DMS79 treated with DMSO at 0.1 percent for 48 hours (cell line): ENCODE measurements around the gene SDHAF3.
"Not testable (repeated sequence)": the region's sequence is repeated elsewhere in the genome, so short reads cannot be mapped to it uniquely, and the experiment has no call there.

ENCODE experiments used
- DNase-seq: peaks from one replicate; lab custom pipeline; 2025; lab: John Stamatoyannopoulos, UW

The SDHAF3 gene

GRCh38 chr7:97126483-97127171 lies 9.1 kb downstream of the SDHAF3 start:
- no peak for DNase-seq

GRCh38 chr7:97128736-97129135 lies 11.2 kb downstream of the SDHAF3 start:
- no peak for DNase-seq

- DNase-seq = no peak
Measured at GRCh38 chr7:97130417-97131139, 13.1 kb downstream of the SDHAF3 start.

DNA sequence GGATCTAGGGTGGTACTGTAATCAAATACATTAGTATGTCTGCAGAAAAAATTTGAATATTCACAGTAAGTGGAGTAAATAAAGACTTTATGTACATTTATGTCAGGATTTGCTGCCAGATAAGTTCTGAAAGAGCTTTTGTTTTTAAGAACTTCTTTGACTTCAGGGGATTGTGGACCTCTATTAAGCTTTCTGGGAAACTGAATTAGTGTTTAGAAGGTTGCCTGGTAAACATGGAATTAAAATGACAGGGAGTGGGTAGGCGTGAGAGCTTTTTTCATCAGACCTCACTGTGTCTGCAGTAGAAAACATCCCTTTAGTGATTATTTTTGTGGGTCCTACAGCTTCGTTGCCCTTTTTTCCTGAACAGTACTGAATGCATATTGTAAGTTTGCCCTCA lies 15.7 kb downstream of the SDHAF3 start:
- DNase-seq = no peak

DNA sequence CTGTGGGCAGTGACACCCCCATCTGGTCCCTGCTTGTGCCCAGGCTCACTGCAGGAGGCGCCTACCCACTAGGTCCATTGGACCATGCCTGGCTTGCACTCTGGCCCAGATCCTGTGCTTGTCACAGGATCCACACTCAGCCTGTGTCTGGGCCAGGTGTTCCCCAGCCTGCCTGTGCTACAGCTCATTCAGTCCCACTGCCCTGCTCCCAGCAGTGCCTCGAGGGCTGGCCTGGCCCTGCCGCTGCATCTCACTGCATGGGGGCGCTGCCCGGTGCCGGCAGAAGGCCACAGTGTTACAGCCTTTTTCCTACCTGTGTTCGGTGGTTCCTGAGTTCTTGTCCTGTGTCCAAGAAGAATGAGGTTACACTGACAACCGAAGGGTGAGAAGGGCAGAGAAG lies 21.3 kb downstream of the SDHAF3 start:
- DNase-seq = no peak

DNA sequence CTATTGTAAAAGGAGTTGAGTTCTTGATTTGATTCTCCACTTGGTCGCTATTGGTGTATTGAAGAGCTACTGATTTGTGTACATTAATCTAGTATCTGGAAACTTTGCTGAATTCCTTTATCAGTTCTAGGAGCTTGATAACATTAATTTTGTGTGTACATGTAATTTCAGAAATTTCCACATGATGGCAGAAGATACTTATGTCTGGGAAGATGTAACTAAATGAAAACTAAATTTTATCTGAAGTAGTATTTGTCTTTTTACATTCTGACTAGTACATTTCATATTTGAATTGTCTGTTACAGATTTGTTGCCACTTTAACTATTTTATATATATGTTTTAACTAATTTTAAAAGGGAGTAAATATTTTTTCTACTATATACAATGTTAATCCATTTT lies 27.6 kb downstream of the SDHAF3 start:
- DNase-seq = peak; percentile 5

DNA sequence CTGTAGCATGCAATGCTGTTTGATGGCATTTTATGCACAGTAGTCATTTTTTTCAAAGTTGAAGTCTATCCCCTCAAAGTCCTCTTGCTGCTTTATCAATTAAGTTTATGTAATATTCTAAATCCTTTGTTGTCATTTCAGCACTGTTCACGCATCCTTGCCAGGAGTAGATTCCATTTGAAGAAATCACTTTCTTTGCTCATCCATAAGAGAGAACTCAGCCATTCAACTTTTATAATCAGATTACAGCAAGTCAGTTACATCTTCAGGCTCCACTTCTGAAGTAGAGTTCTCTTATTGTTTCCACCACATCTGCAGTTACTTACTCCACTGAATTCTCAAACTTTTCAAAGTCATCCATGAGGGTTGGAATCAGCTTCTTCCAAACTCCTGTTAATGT lies 32.3 kb downstream of the SDHAF3 start:
- DNase-seq = no peak

DNA sequence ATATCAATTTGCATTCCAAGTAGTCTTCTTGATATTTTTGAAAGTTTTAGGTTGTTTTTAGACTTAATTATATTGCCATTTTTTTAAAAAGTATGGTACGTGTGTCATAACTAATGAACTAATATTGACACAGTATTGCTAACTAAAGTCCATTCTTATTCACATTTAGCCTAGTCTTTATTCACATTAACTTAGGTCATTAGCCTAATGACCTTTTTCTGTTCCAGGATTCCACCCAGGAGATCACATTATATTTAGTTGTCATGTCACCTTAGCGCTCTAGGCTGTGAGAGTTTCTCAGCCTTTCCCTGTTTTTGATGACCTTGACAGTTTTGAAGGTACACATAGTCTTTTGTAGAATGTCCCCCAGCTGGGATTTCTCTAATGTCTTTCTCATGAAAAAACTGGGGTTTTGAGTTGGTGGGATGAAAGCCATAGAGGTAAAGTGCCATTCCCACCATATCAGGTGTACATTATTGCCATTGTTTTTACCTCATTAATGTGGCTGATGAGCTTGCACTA lies 38.5 kb downstream of the SDHAF3 start:
- no peak for DNase-seq

DNA sequence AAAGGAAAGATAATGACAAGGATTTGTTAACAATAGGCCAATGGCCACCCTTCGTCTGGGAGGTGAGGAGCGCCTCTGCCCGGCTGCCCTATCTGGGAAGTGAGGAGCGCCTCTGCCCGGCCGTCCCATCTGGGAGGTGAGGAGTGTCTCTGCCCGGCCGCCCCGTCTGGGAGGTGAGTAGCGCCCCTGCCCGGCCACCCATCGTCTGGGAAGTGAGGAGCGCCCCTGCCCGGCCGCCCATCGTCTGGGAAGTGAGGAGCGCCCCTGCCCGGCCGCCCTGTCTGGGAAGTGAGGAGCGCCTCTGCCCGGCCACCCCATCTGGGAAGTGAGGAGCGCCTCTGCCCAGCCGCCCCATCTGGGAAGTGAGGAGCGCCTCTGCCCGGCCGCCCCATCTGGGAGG lies 42.5 kb downstream of the SDHAF3 start:
- not testable (repeated sequence) for DNase-seq

- DNase-seq = not testable (repeated sequence)
Measured at GRCh38 chr7:97161609-97162008, 44.1 kb downstream of the SDHAF3 start.

DNA sequence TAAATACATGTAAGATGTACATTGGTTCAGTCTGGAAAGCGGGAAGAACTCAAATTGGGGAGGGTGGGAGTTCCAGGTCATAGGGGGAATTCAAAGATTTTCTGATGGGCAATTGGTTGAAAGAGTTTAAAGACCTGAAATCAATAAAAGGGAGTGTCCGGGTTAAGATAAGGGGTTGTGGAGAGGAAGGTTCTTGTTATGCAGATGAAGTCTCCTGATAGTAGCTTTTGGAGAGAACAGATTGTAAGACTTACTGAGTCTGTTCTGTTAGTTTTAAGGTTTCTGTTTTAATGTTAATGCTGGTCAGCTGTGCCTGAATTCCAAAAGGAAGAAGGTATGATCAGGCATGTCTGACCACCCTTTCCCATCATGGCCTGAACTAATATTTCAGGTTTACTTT lies 48.8 kb downstream of the SDHAF3 start:
- no peak for DNase-seq

DNA sequence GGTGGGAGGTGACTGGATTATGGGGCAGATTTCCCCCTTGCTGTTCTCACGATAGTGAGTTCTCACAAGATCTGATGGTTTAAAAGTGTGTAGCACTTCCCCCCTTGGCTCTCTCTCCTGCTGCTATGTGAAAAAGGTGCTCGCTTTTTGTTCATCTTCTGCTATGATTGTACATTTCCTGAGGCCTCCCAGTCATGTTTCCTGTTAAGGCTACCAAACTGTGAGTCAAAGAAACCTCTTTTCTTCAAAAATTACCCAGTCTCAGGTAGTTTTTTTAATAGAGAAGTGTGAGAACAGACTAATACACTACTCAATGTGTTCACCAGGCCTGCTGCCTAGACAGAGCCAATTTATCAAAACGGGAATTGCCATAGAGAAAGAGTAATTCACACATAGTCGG lies 49.7 kb downstream of the SDHAF3 start:
- no peak for DNase-seq

GRCh38 chr7:97167749-97168148 lies 50.3 kb downstream of the SDHAF3 start:
- no peak for DNase-seq

GRCh38 chr7:97174303-97174702 lies 56.8 kb downstream of the SDHAF3 start:
- DNase-seq = no peak

GRCh38 chr7:97179454-97180104 lies 62.1 kb downstream of the SDHAF3 start:
- peak; percentile 13 for DNase-seq

GRCh38 chr7:97187067-97187466 lies 69.6 kb downstream of the SDHAF3 start:
- DNase-seq = no peak

- DNase-seq = not testable (repeated sequence)
Measured at GRCh38 chr7:97196174-97196573, 78.7 kb downstream of the SDHAF3 start.

DNA sequence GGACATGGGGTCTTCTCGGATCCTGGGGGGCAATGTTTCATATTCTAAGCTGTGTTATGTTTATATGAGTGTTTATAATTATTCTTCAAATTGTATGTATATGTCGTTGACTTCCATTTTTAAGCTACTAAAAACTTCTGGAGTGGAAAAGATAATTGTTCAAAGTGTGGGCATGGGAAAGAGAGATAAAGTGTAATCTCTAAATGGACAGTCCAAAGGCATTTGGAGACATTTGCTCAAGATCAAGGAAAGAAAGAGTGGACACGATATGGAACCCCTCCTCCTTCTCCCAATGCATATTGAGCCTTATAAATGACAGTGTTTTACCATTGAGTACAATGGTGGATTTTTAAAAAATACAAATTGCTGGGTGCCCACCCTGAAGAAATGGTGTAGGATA lies 81.1 kb downstream of the SDHAF3 start:
- DNase-seq = no peak

GRCh38 chr7:97200018-97200417 lies 82.5 kb downstream of the SDHAF3 start:
- no peak for DNase-seq

DNA sequence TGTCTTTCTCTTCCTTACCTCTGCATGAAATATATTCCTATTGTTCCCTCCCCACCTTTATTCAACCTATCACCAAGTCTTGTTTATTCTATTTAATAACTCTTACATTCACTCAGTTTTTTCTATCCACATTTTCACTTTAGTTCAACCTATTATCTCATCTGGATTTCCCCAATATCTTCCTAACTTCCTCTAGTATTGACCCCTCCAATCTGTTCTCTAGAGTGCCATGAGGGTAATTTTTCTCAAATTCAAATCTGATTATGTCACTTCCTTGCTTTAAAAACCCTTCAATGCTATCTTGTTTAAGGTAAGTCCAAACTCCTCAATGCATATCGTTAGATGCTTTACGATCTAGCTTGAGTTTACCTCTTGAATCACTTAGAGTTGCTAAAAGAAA lies 86.5 kb downstream of the SDHAF3 start:
- DNase-seq = no peak

- DNase-seq = no peak
Measured at GRCh38 chr7:97204821-97205220, 87.3 kb downstream of the SDHAF3 start.

GRCh38 chr7:97215556-97215955 lies 98.1 kb downstream of the SDHAF3 start:
- no peak for DNase-seq

GRCh38 chr7:97218767-97219166 lies 101.3 kb downstream of the SDHAF3 start:
- DNase-seq = no peak
